Liver (tissue), 9 donors: ENCODE results near the gene EBF3. TPM values are rescaled to one million over a fixed set of nuclear protein-coding genes. Genes with fewer than 3 reads are reported as not detected.

Source experiments
- DNase-seq: peaks from one replicate; pipeline ENCODE4 v3.0.0-alpha.2; 2017; ENCODE audit warnings: low spot score
- H3K27ac ChIP-seq, 2 donors: one replicate each; pipeline ENCODE4 v1.7.0; 2013; ENCODE audit warnings: inconsistent platforms in 2 of 2, low read length in 2 of 2, control low read depth in 1 of 2, low read depth in 1 of 2, mild to moderate bottlenecking in 1 of 2
- H3K27me3 ChIP-seq, 4 donors: one replicate each; pipeline versions ENCODE4 v1.6.1 to v1.7.0; 2013; ENCODE audit warnings: low read length in 3 of 4, inconsistent platforms in 1 of 4, mild to moderate bottlenecking in 1 of 4, moderate library complexity in 1 of 4; ENCODE audit not compliant: control insufficient read depth in 4 of 4, insufficient read depth in 4 of 4
- H3K36me3 ChIP-seq, 4 donors: one replicate each; pipeline versions ENCODE4 v1.6.1 to v1.7.0; 2013; ENCODE audit warnings: low read length in 3 of 4, mild to moderate bottlenecking in 3 of 4, low read depth in 1 of 4, moderate library complexity in 1 of 4; ENCODE audit not compliant: control insufficient read depth in 4 of 4, insufficient read depth in 3 of 4
- H3K4me1 ChIP-seq, 4 donors: one replicate each; pipeline versions ENCODE4 v1.6.1 to v1.7.0; 2013; ENCODE audit warnings: low read length in 3 of 4, mild to moderate bottlenecking in 3 of 4, moderate library complexity in 1 of 4; ENCODE audit not compliant: control insufficient read depth in 4 of 4, insufficient read depth in 4 of 4
- H3K4me3 ChIP-seq, 3 donors: one replicate each; pipeline versions ENCODE4 v1.6.1 to v1.7.0; 2013; ENCODE audit warnings: low read length in 3 of 3, control low read depth in 1 of 3, low read depth in 1 of 3, mild to moderate bottlenecking in 1 of 3
- H3K9ac ChIP-seq, 2 donors: one replicate each; pipeline ENCODE4 v1.7.0; 2013; ENCODE audit warnings: low read length in 2 of 2, mild to moderate bottlenecking in 2 of 2, moderate library complexity in 2 of 2, control low read depth in 1 of 2, low read depth in 1 of 2
- H3K9me3 ChIP-seq, 4 donors: one replicate each; pipeline versions ENCODE4 v1.6.1 to v1.7.0; 2013; ENCODE audit warnings: low read length in 3 of 4; ENCODE audit not compliant: control insufficient read depth in 4 of 4
- ATF3 ChIP-seq: IDR thresholded peaks from 2 replicates; pipeline ENCODE4 v1.6.1; 2016; ENCODE audit warnings: antibody characterized with exemption
- CTCF ChIP-seq: fragments of 150-350 bp; IDR thresholded peaks from 2 replicates; pipeline ENCODE4 v1.5.1; 2017; ENCODE audit warnings: improper control_type of control experiment, low read depth, low read length; ENCODE audit not compliant: missing input control
- EGR1 ChIP-seq, 2 donors: IDR thresholded peaks; 2 replicates each; pipeline ENCODE4 v1.6.1; 2016 to 2018; ENCODE audit warnings: antibody characterized with exemption in 2 of 2, low read depth in 2 of 2
- FOXA1 ChIP-seq: IDR thresholded peaks from 2 replicates; pipeline ENCODE4 v1.6.1; 2016; ENCODE audit warnings: antibody characterized with exemption
- FOXA2 ChIP-seq: IDR thresholded peaks from 2 replicates; pipeline ENCODE4 v1.6.1; 2016; ENCODE audit warnings: antibody characterized with exemption
- GABPA ChIP-seq, 2 donors: IDR thresholded peaks in 1 of 2; conservative IDR thresholded peaks in 1 of 2; 2 replicates each; pipeline ENCODE4 v1.6.1; 2016; ENCODE audit warnings: antibody characterized with exemption in 2 of 2, mild to moderate bottlenecking in 1 of 2, moderate library complexity in 1 of 2
- HNF4A ChIP-seq, 2 donors: conservative IDR thresholded peaks; 2 replicates each; pipeline ENCODE4 v1.6.1; 2016; ENCODE audit warnings: antibody characterized with exemption in 2 of 2, mild to moderate bottlenecking in 2 of 2
- HNF4G ChIP-seq: IDR thresholded peaks from 2 replicates; pipeline ENCODE4 v1.6.1; 2016; ENCODE audit warnings: antibody characterized with exemption
- JUND ChIP-seq, 2 donors: IDR thresholded peaks; 2 replicates each; pipeline ENCODE4 v1.6.1; 2016; ENCODE audit warnings: antibody characterized with exemption in 2 of 2
- MAX ChIP-seq: IDR thresholded peaks from 2 replicates; pipeline ENCODE4 v1.6.1; 2016; ENCODE audit warnings: antibody characterized with exemption
- NR2F2 ChIP-seq: IDR thresholded peaks from 2 replicates; pipeline ENCODE4 v1.6.1; 2016; ENCODE audit warnings: antibody characterized with exemption
- RAD21 ChIP-seq, 2 donors: IDR thresholded peaks; 2 replicates each; pipeline ENCODE4 v1.6.1; 2016; ENCODE audit warnings: antibody characterized with exemption in 2 of 2, mild to moderate bottlenecking in 2 of 2
- REST ChIP-seq: IDR thresholded peaks from 2 replicates; pipeline ENCODE4 v1.6.1; 2016; ENCODE audit warnings: antibody characterized with exemption, mild to moderate bottlenecking
- RXRA ChIP-seq, 2 donors: IDR thresholded peaks; 2 replicates each; pipeline ENCODE4 v1.6.1; 2017 to 2018; ENCODE audit warnings: antibody characterized with exemption in 2 of 2, mild to moderate bottlenecking in 1 of 2
- SP1 ChIP-seq: IDR thresholded peaks from 2 replicates; pipeline ENCODE4 v1.6.1; 2018; ENCODE audit warnings: antibody characterized with exemption, mild to moderate bottlenecking
- TAF1 ChIP-seq: conservative IDR thresholded peaks from 2 replicates; pipeline ENCODE4 v1.6.1; 2016; ENCODE audit warnings: antibody characterized with exemption, mild to moderate bottlenecking
- YY1 ChIP-seq: IDR thresholded peaks from 2 replicates; pipeline ENCODE4 v1.6.1; 2016; ENCODE audit warnings: antibody characterized with exemption, mild to moderate bottlenecking
- ZBTB33 ChIP-seq: IDR thresholded peaks from 2 replicates; pipeline ENCODE4 v1.6.1; 2016; ENCODE audit warnings: antibody characterized with exemption
- WGBS: extraction: QIAGEN DNeasy Blood & Tissue Kit; methylation state at CpG from one replicate; pipeline ENCODE4 v1.1.7; 2013; 5-methylcytosine and 5-hydroxymethylcytosine counted together
- polyA plus RNA-seq, 2 donors: library from polyadenylated mRNA; stranded (reverse) in 1 of 2; unstranded in 1 of 2; fragments of 200-250 nt in 1 of 2; fragments of >200 nt in 1 of 2; fragmentation: Nextera tagmentation in 1 of 2; extraction: Ambion mirVana in 1 of 2; gene quantifications; one replicate each; pipeline versions ENCODE4 v1.2.1 to v1.2.3, GENCODE V29; 2013 to 2015
- total RNA-seq, 2 donors: library from RNA; depleted of rRNA; stranded (reverse); fragments of >200 nt; gene quantifications; one replicate each; pipeline ENCODE4 v1.2.3, GENCODE V29; 2014
- donor health status: healthy.
- donor health status: healthy.
- donor health status: healthy.
- donor health status: healthy.
- donor health status: healthy.

The EBF3 gene
- total and polyA plus RNA-seq, 4 donors, result 0.02 to 0.08 TPM; not detected in 2

GRCh38 chr10:129825221-129825620, 138.9 kb downstream of the EBF3 start:
- no peak overlapping the region for H3K4me3 ChIP-seq
- H3K27ac ChIP-seq, result no peak overlapping the region
- WGBS, result 93% methylated on average over 5 of the region's 5 CpGs
- H3K9me3 ChIP-seq, result no peaks in the 10 kb centered on the region
- H3K4me1 ChIP-seq, result no peaks in the 10 kb centered on the region
- no peak overlapping the region for H3K9ac ChIP-seq
- no peak for TF ChIP-seq EGR1 (IDR thresholded peaks at IDR 0.05; ENCODE audit: low read depth in 2 of 2)
- TF ChIP-seq GABPA (IDR thresholded peaks at IDR 0.05 in 1 of 2, conservative IDR thresholded peaks at IDR 0.05 in 1 of 2), result no peak
- no peak for TF ChIP-seq TAF1
- TF ChIP-seq CTCF, result no peak
- TF ChIP-seq NR2F2, result no peak
- TF ChIP-seq RXRA (IDR thresholded peaks at IDR 0.05), result no peak
- no peak for TF ChIP-seq YY1
- H3K36me3 ChIP-seq, result no peaks in the 10 kb centered on the region
- DNase-seq, result no peak
- H3K27me3 ChIP-seq, result no peaks in the 10 kb centered on the region

GRCh38 chr10:129820451-129820850, 143.6 kb downstream of the EBF3 start:
- Histone ChIP-seq H3K9me3 (no peaks in the 10 kb centered on the region), H3K9ac (no peak overlapping the region), H3K27me3 (no peaks in the 10 kb centered on the region), H3K27ac (no peak overlapping the region), H3K4me1 (no peaks in the 10 kb centered on the region), H3K36me3 (no peaks in the 10 kb centered on the region), H3K4me3 (no peak overlapping the region)
- DNase-seq, result no peak
- WGBS, result 90% methylated on average over 3 of the region's 3 CpGs
- TF ChIP-seq FOXA1 (no peak), RAD21 (IDR thresholded peaks at IDR 0.05) (no peak), JUND (IDR thresholded peaks at IDR 0.05) (no peak), YY1 (no peak), SP1 (no peak), REST (no peak), NR2F2 (no peak), MAX (no peak), TAF1 (no peak), HNF4G (no peak), RXRA (IDR thresholded peaks at IDR 0.05) (no peak), HNF4A (conservative IDR thresholded peaks at IDR 0.05) (no peak), EGR1 (IDR thresholded peaks at IDR 0.05; ENCODE audit: low read depth in 2 of 2) (no peak), FOXA2 (no peak), ZBTB33 (no peak), CTCF (no peak), ATF3 (no peak), GABPA (IDR thresholded peaks at IDR 0.05 in 1 of 2, conservative IDR thresholded peaks at IDR 0.05 in 1 of 2) (no peak)
